ENCODE data around the gene LRP2BP. TPM values are rescaled to one million over a fixed set of nuclear protein-coding genes. Genes with fewer than 3 reads are reported as not detected.

LRP2BP gene
- total and polyA plus RNA-seq, 2 of the 13 experiments (the other 11 are each of a cell fraction or from before 2014, with no cell fraction given) = 0.22 to 0.29 TPM

DNA sequence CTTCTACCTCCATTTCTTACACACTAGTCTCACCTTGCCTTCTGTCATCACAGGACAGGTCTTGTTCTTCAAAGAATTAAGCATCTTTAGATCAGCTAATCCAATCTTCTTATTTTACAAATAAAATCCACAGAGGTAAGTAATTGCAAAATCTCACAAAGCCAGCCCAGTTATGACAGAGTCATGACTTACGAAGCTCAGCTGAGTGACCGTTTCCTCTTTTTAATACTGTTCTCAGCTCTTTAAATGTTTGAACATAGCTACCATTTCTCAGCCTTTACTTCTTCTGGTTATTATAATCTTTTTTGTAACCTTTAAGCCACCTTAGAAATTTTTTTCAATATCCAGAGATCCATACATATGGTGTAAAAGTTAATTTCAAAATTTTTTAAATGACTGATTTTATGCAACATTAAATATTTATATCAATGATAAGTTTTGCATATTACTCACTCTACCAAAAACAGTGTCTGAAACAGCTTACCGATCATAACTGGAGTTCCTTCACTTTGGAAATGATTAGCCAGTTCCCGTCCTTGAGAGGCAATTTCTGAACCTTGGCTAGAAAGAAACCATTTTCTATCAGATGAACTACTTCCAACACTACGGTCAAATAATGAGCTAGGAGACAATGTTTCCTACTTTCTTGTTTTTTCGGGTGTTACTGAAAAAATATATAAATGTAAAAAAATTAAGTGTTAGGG lies 9.7 kb upstream of the LRP2BP start:
- Histone ChIP-seq H3K27ac (ENCODE audit: extremely low read length, insufficient read depth, low read length) (no peak overlapping the region), H4K20me1 (ENCODE audit: insufficient read depth, low read length) (no peaks in the 10 kb centered on the region), H3K79me2 (ENCODE audit: insufficient read depth, low read length) (no peaks in the 10 kb centered on the region), H3K4me1 (ENCODE audit: insufficient read depth, low read length) (no peaks in the 10 kb centered on the region), H3K4me2 (ENCODE audit: low read depth, low read length) (no peak overlapping the region), H3K4me3 (replicated peaks in 1 of 3; ENCODE audit: insufficient read depth in 1 of 3, low read depth in 2 of 3, low read length in 3 of 3) (no peak overlapping the region), H2AFZ (ENCODE audit: low read length) (no peak overlapping the region), H3K9ac (ENCODE audit: insufficient read depth, low read depth, low read length) (no peak overlapping the region), H3K9me3 (ENCODE audit: low read length) (no peaks in the 10 kb centered on the region), H3K36me3 (replicated peaks in 1 of 2; ENCODE audit: control insufficient read depth in 1 of 2, insufficient read depth in 2 of 2, low read length in 2 of 2) (peaks cover 0 to 25% of the 10 kb centered on the region in 2 experiments; a peak in 2 of 5 replicates), H3K27me3 (ENCODE audit: control insufficient read depth in 1 of 2, insufficient read depth in 2 of 2, low read length in 2 of 2) (no peaks in the 10 kb centered on the region)
- intact Hi-C loops (cut with micrococcal nuclease; ENCODE audit: unreplicated experiment) = no loop called here
- ATAC-seq = no peak
- in situ Hi-C loops (cut with HindIII; ENCODE audit: extremely low pct_ligation_motif_present, low pct_unique_long_range_greater_than_20kb) = no loop called here
- BruUV-seq (replicated peaks) = no TSS peak
- POLR2A ChIA-PET = no interaction called here
- no peak for DNase-seq (ENCODE audit: low spot score)
- WGBS (ENCODE audit: low lambda C conversion rate) = 97% methylated on average over 6 of the region's 6 CpGs
- CTCF ChIA-PET (ENCODE audit: low intra/inter-chr PET ratio, low total read pairs) = no interaction called here
- no peak for FAIRE-seq
- no peak for TF ChIP-seq POLR2AphosphoS5 (IDR thresholded peaks at IDR 0.05; ENCODE audit: low read depth, low read length)
- no peak for TF ChIP-seq ZC3H13 (CRISPR knock-in tag; IDR thresholded peaks at IDR 0.05)
- TF ChIP-seq KDM3A (CRISPR knock-in tag; IDR thresholded peaks at IDR 0.05; ENCODE audit: low read depth) = no peak
- no peak for TF ChIP-seq DZIP1 (CRISPR knock-in tag; IDR thresholded peaks at IDR 0.05)
- no peak for TF ChIP-seq MAZ (IDR thresholded peaks at IDR 0.05; ENCODE audit: borderline replicate concordance, low read depth, low read length)
- TF ChIP-seq MAZ (CRISPR knock-in tag; IDR thresholded peaks at IDR 0.05; ENCODE audit: low read depth) = no peak
- no peak for TF ChIP-seq GLMP (CRISPR knock-in tag; IDR thresholded peaks at IDR 0.05; ENCODE audit: borderline replicate concordance)
- no peak for TF ChIP-seq IKZF4 (CRISPR knock-in tag; IDR thresholded peaks at IDR 0.05; ENCODE audit: borderline replicate concordance, low read depth, not compliant biosample characterization)
- TF ChIP-seq TOE1 (CRISPR knock-in tag; IDR thresholded peaks at IDR 0.05) = no peak
- TF ChIP-seq, protein P1, sequence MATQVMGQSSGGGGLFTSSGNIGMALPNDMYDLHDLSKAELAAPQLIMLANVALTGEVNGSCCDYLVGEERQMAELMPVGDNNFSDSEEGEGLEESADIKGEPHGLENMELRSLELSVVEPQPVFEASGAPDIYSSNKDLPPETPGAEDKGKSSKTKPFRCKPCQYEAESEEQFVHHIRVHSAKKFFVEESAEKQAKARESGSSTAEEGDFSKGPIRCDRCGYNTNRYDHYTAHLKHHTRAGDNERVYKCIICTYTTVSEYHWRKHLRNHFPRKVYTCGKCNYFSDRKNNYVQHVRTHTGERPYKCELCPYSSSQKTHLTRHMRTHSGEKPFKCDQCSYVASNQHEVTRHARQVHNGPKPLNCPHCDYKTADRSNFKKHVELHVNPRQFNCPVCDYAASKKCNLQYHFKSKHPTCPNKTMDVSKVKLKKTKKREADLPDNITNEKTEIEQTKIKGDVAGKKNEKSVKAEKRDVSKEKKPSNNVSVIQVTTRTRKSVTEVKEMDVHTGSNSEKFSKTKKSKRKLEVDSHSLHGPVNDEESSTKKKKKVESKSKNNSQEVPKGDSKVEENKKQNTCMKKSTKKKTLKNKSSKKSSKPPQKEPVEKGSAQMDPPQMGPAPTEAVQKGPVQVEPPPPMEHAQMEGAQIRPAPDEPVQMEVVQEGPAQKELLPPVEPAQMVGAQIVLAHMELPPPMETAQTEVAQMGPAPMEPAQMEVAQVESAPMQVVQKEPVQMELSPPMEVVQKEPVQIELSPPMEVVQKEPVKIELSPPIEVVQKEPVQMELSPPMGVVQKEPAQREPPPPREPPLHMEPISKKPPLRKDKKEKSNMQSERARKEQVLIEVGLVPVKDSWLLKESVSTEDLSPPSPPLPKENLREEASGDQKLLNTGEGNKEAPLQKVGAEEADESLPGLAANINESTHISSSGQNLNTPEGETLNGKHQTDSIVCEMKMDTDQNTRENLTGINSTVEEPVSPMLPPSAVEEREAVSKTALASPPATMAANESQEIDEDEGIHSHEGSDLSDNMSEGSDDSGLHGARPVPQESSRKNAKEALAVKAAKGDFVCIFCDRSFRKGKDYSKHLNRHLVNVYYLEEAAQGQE (IDR thresholded peaks at IDR 0.05; ENCODE audit: borderline replicate concordance in 1 of 2, low read depth in 1 of 2, low read length in 2 of 2) = no peak
- TF ChIP-seq CBX2 (IDR thresholded peaks at IDR 0.05; ENCODE audit: low read depth, low read length) = no peak
- no peak for TF ChIP-seq CBX2 (CRISPR knock-in tag; IDR thresholded peaks at IDR 0.05; ENCODE audit: low read depth)
- TF ChIP-seq ZNF564 (CRISPR knock-in tag; IDR thresholded peaks at IDR 0.05) = no peak
- no peak for TF ChIP-seq GMEB2 (CRISPR knock-in tag; IDR thresholded peaks at IDR 0.05; ENCODE audit: low read depth)
- TF ChIP-seq ZEB1 (IDR thresholded peaks at IDR 0.05; ENCODE audit: insufficient replicate concordance, low read depth) = no peak

Data from HepG2 (cell line).